Immature natural killer cell (primary cell): ENCODE results near the gene HOXA4. TPM values are rescaled to one million over a fixed set of nuclear protein-coding genes. Genes with fewer than 3 reads are reported as not detected.
A peak's percentile ranks its signal among the peaks of the same experiment; 100 is the strongest.

Source experiments
- DNase-seq, 3 donors: peaks; one replicate each; pipeline ENCODE4 v3.0.0; 2022; ENCODE audit warnings: mixed read lengths in 1 of 3
- H3K27ac Mint-ChIP-seq, 6 donors: one replicate each; pipeline ENCODE4 v1.8.0; 2020; ENCODE audit warnings: mixed read lengths in 6 of 6, mild to moderate bottlenecking in 5 of 6, inconsistent platforms in 4 of 6, moderate library complexity in 3 of 6
- H3K27me3 Mint-ChIP-seq, 3 donors: one replicate each; pipeline ENCODE4 v1.8.0; 2020 to 2021; ENCODE audit warnings: low read depth in 3 of 3, mild to moderate bottlenecking in 3 of 3, mixed read lengths in 3 of 3, moderate library complexity in 3 of 3, inconsistent platforms in 1 of 3
- H3K36me3 Mint-ChIP-seq, 3 donors: one replicate each; pipeline ENCODE4 v1.8.0; 2020; ENCODE audit warnings: mixed read lengths in 3 of 3, inconsistent platforms in 2 of 3, mild to moderate bottlenecking in 2 of 3
- H3K4me1 Mint-ChIP-seq, 2 donors: one replicate each; pipeline ENCODE4 v1.8.0; 2020; ENCODE audit warnings: inconsistent platforms in 2 of 2, mild to moderate bottlenecking in 2 of 2, mixed read lengths in 2 of 2, moderate library complexity in 1 of 2
- H3K4me3 Mint-ChIP-seq, 5 donors: one replicate each; pipeline ENCODE4 v1.8.0; 2020; ENCODE audit warnings: mild to moderate bottlenecking in 5 of 5, mixed read lengths in 5 of 5, inconsistent platforms in 3 of 5, moderate library complexity in 3 of 5
- H3K9me3 Mint-ChIP-seq, 6 donors: one replicate each; pipeline ENCODE4 v1.8.0; 2020; ENCODE audit warnings: mild to moderate bottlenecking in 6 of 6, mixed read lengths in 6 of 6, inconsistent platforms in 4 of 6, moderate library complexity in 3 of 6
- polyA plus RNA-seq, 3 donors: library from polyadenylated mRNA; unstranded; fragments of 300-500 nt; fragmentation: Illumina TruSeq; gene quantifications; one replicate each; pipeline ENCODE4 v1.2.3, GENCODE V29; 2021

Gene HOXA4
- polyA plus RNA-seq, 3 donors from 2014 or later: 0.51 to 1.2 TPM; not detected in 1

DNA sequence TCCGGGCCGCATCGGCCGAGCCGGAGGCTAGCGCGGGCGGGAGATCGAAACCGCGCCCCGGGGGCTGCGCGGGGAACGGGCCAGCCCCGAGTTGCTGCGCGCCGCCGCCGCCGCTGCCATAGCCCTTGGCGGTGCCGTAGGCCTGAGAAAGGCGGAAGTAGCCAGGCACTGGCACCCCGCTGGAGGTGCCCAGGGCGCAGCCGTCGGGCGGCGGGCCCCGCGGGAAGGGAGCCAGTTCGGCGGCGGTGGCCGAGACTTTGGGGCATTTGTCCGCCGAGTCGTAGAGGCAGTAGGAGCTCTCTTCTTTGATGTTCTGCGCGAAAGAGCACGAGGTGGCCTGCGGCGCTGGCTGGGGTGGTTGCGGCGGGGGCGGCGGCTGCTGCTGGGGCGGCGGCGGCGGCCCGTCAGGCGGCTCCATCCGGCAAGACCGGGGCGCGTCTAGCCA lies 43.0 kb upstream of the HOXA4 start:
- peaks cover 25 to 32% of the 10 kb centered on the region in 2 donors for H3K4me1 Mint-ChIP-seq
- H3K27me3 Mint-ChIP-seq: peaks cover 30 to 47% (median 32%) of the 10 kb centered on the region in 3 donors
- H3K9me3 Mint-ChIP-seq: no peaks in the 10 kb centered on the region
- peak; percentile 59 to 72 (median 70) for DNase-seq
- peak overlapping the region in 4 of 5 donors; percentile 51 to 78 (median 65) for H3K4me3 Mint-ChIP-seq
- peaks cover 3 to 4% (median 4%) of the 10 kb centered on the region in 3 donors for H3K36me3 Mint-ChIP-seq
- no peak overlapping the region for H3K27ac Mint-ChIP-seq

DNA sequence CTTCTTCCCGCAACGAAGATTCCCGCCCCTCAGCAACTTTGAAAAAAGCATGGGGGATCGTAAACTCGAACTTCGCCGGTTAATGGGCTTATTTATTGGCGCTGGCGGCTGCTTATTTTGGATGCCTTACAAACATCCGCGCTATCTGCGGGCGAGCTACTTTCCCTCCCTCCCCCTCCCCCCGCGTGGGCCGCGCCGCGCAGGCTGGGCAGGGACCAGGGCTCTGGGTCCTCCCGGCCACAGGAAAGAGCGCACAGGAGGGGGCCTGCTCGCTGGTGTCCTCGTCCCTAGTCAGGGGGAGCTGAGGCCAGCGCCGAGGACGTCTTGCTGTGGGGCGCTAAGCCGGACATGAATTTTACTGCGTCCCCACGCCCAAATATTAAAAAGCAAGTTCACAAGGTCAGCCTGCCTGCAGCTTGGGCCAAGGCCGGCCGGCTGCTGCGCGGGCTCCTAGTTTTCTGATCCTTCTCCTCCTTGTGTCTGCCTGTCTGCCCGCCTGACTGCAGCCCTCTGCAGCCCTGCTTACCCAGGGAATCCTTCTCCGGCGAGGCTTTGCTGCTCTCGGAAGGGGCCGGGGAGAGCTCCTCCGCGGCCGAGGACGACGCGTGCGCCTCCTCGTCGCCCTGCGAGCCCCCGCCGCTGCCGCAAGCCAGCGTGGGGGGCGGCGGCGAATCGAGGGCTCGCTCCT lies 42.4 kb upstream of the HOXA4 start:
- DNase-seq: no peak
- Mint-ChIP-seq H3K27me3 (peaks cover 35 to 52% (median 36%) of the 10 kb centered on the region in 3 donors), H3K36me3 (peaks cover 3 to 5% (median 4%) of the 10 kb centered on the region in 3 donors), H3K9me3 (no peaks in the 10 kb centered on the region), H3K4me3 (peak overlapping the region; percentile 77 to 80 (median 79)), H3K27ac (peak overlapping the region in 2 of 6 donors; percentile 11 to 50), H3K4me1 (peaks cover 29 to 38% of the 10 kb centered on the region in 2 donors)

GRCh38 chr7:27172315-27172774 lies 41.8 kb upstream of the HOXA4 start:
- Mint-ChIP-seq H3K4me3 (peak overlapping the region; percentile 77 to 80 (median 78)), H3K27ac (peak overlapping the region in 5 of 6 donors; percentile 11 to 85 (median 41)), H3K4me1 (peaks cover 29 to 44% of the 10 kb centered on the region in 2 donors), H3K9me3 (no peaks in the 10 kb centered on the region), H3K36me3 (peaks cover 3 to 5% (median 4%) of the 10 kb centered on the region in 3 donors), H3K27me3 (peaks cover 40 to 55% (median 42%) of the 10 kb centered on the region in 3 donors)
- DNase-seq: no peak

DNA sequence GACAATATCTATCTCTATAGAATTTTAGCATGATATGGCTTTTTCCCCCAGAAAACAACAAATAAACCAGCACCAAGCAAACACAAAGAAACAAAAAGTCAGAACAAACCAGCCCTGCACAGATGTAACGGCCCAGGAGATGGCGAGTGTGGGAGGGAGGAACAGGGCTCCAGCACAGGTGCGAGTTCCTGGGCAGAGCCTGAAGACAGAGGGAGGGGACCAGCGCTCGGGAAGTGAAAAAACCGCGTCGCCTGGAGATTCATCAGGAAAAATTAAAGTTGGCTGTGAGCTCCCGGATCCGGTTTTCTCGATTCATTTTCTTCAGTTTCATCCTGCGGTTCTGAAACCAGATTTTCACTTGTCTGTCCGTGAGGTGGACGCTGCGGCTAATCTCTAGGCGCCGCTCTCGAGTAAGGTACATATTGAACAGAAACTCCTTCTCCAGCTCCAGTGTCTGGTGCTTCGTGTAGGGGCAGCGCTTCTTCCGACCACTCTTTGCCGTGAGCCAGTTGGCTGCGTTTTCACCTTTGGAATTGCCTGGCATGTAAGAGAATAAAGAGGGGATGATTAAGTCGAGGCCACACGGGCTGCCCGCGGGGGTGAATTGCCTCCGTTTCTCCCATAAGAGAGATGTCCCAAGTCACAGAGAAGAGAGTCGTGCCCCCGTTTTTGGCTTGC lies 41.2 kb upstream of the HOXA4 start:
- Mint-ChIP-seq H3K36me3 (peaks cover 3 to 5% (median 4%) of the 10 kb centered on the region in 3 donors), H3K4me1 (peaks cover 32 to 45% of the 10 kb centered on the region in 2 donors), H3K4me3 (peak overlapping the region; percentile 77 to 80 (median 78)), H3K27me3 (peaks cover 43 to 59% (median 44%) of the 10 kb centered on the region in 3 donors), H3K27ac (peak overlapping the region; percentile 11 to 85 (median 44)), H3K9me3 (no peaks in the 10 kb centered on the region)
- DNase-seq: no peak

DNA sequence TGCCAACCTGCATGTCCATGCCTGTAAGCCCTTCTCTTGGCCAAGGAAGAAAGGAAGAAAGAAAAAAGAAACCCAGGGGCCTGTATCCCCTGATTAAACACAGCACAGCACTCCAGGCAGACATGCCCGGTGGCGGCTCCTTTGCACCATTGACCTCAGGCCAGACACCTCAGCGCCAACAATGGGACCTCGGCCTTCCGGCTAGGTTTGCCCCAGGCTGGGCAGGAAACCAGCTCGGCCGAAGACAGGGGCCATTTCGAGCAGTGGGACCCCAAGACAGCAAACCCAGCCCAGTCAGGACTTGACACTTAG lies 40.7 kb upstream of the HOXA4 start:
- peaks cover 32 to 45% of the 10 kb centered on the region in 2 donors for H3K4me1 Mint-ChIP-seq
- peaks cover 43 to 62% (median 47%) of the 10 kb centered on the region in 3 donors for H3K27me3 Mint-ChIP-seq
- H3K4me3 Mint-ChIP-seq: peak overlapping the region; percentile 13 to 80 (median 70)
- H3K9me3 Mint-ChIP-seq: no peaks in the 10 kb centered on the region
- peaks cover 3 to 5% (median 4%) of the 10 kb centered on the region in 3 donors for H3K36me3 Mint-ChIP-seq
- DNase-seq: peak in 1 of 3 donors; percentile 50
- H3K27ac Mint-ChIP-seq: peak overlapping the region in 5 of 6 donors; percentile 11 to 67 (median 28)

GRCh38 chr7:27170426-27171324 lies 40.1 kb upstream of the HOXA4 start:
- H3K4me1 Mint-ChIP-seq: peaks cover 36 to 50% of the 10 kb centered on the region in 2 donors
- no peak for DNase-seq
- H3K4me3 Mint-ChIP-seq: peak overlapping the region in 4 of 5 donors; percentile 43 to 80 (median 60)
- peak overlapping the region in 4 of 6 donors; percentile 24 to 67 (median 42) for H3K27ac Mint-ChIP-seq
- peaks cover 3 to 5% (median 4%) of the 10 kb centered on the region in 3 donors for H3K36me3 Mint-ChIP-seq
- H3K9me3 Mint-ChIP-seq: no peaks in the 10 kb centered on the region
- peaks cover 47 to 67% (median 51%) of the 10 kb centered on the region in 3 donors for H3K27me3 Mint-ChIP-seq

GRCh38 chr7:27169658-27170425 lies 39.3 kb upstream of the HOXA4 start:
- Mint-ChIP-seq H3K4me1 (peaks cover 40 to 55% of the 10 kb centered on the region in 2 donors), H3K4me3 (peak overlapping the region; percentile 9 to 74 (median 70)), H3K36me3 (peaks cover 3 to 5% (median 4%) of the 10 kb centered on the region in 3 donors), H3K27ac (peak overlapping the region in 3 of 6 donors; percentile 57 to 76 (median 72)), H3K27me3 (peaks cover 53 to 74% (median 56%) of the 10 kb centered on the region in 3 donors), H3K9me3 (no peaks in the 10 kb centered on the region)
- DNase-seq: no peak

DNA sequence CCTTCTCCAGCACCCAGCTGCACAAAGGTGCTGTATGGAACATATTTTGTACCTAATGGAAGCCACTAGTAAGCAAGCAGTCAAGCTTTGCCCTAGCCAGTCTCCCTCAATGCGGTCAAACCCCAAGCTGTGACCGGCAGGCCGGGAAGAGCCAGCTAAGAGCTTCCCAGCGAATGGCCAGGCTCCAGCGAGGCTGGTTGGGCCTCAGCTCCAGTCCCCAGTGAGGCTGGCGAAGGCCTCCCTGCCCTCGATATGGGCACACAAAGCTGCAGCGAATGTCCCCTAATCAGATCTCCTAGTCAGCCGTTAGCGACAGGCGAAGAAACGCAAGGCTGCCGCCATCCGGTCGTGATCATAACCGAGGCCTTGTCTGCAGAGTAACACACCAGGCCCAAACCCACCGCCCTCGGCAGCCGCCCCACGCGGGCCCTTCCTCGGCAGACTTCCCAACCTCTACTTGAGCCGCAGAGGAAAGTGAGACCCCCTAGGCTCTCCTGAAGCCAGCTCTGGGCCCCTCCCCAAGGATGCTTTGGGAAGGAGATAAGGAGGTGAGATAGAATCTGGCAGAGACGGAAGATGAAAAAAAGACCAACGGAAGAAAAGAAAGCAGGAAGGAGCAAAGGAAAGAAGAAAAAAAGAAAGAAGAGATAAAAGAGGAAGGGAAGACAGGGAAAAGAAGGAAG lies 37.8 kb upstream of the HOXA4 start:
- Mint-ChIP-seq H3K36me3 (peaks cover 3 to 5% (median 4%) of the 10 kb centered on the region in 3 donors), H3K27me3 (peaks cover 63 to 85% (median 66%) of the 10 kb centered on the region in 3 donors), H3K27ac (peak overlapping the region; percentile 29 to 90 (median 81)), H3K4me1 (peaks cover 46 to 70% of the 10 kb centered on the region in 2 donors), H3K4me3 (peak overlapping the region; percentile 49 to 80 (median 68)), H3K9me3 (peaks cover 0 to 2% (median 0%) of the 10 kb centered on the region in 6 donors)
- DNase-seq: peak in 1 of 3 donors; percentile 55

DNA sequence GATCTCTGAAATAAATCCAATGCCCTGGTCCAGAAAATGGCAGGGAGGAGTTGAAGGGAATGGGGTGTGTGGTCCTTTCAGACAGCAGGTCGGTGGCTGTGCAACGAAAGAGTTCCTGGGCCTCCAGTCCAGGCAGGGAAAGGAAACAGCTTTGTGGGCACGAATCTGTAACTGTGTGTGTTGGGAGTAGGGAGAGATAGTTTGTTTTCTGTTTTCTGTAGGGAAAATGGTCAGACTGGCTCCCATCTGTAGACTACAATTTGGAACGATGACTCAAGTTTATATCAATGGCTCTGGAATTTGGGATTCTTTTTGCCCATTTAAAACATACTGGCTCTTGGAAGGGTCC lies 37.3 kb upstream of the HOXA4 start:
- H3K27me3 Mint-ChIP-seq: peaks cover 63 to 85% (median 69%) of the 10 kb centered on the region in 3 donors
- no peak for DNase-seq
- H3K4me3 Mint-ChIP-seq: peak overlapping the region; percentile 21 to 80 (median 51)

GRCh38 chr7:27166531-27167505 lies 36.3 kb upstream of the HOXA4 start:
- Mint-ChIP-seq H3K9me3 (peaks cover 0 to 2% (median 0%) of the 10 kb centered on the region in 6 donors), H3K27ac (peak overlapping the region in 2 of 6 donors; percentile 29 to 40), H3K27me3 (peaks cover 59 to 82% (median 67%) of the 10 kb centered on the region in 3 donors), H3K4me1 (peaks cover 39 to 67% of the 10 kb centered on the region in 2 donors), H3K4me3 (peak overlapping the region; percentile 44 to 89 (median 69)), H3K36me3 (peaks cover 3 to 5% (median 4%) of the 10 kb centered on the region in 3 donors)
- no peak for DNase-seq

More for the DNA sequence above, 37.3 kb upstream of the HOXA4 start:
- Mint-ChIP-seq H3K9me3 (peaks cover 0 to 2% (median 0%) of the 10 kb centered on the region in 6 donors), H3K27ac (peak overlapping the region in 5 of 6 donors; percentile 32 to 90 (median 84)), H3K4me1 (peaks cover 46 to 72% of the 10 kb centered on the region in 2 donors), H3K36me3 (peaks cover 3 to 5% (median 4%) of the 10 kb centered on the region in 3 donors)

DNA sequence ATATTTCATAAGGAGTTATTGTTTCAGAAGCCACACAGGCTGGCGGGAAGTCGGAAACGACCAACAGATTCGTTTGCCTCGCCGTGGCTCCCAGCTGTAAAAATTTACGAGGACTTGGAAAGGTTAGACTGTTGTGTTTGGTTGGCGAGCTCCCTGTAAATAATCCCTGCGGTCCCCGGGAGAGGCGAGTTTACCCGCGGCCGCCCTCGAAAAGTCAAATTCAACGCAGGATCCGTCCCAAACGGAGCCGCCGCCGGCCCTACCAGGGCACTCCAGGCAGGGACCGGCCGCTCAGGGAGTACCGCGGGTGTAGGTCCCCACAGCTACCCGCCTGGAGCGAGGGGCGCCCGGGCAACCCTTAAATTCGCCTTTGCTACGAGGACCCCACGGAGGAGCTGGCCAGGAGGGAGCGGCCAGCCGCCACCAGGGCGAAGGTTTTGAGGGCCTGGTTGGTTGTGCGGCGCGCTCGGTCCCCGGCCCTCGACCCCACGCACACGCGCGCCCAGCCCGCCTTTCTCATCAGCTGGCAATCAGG lies 35.5 kb upstream of the HOXA4 start:
- peaks cover 54 to 77% (median 64%) of the 10 kb centered on the region in 3 donors for H3K27me3 Mint-ChIP-seq
- peaks cover 0 to 5% (median 3%) of the 10 kb centered on the region in 3 donors for H3K36me3 Mint-ChIP-seq
- peaks cover 35 to 62% of the 10 kb centered on the region in 2 donors for H3K4me1 Mint-ChIP-seq
- peak overlapping the region; percentile 74 to 95 (median 89) for H3K4me3 Mint-ChIP-seq
- H3K27ac Mint-ChIP-seq: peak overlapping the region in 4 of 6 donors; percentile 44 to 75 (median 60)
- no peak for DNase-seq
- peaks cover 0 to 2% (median 0%) of the 10 kb centered on the region in 6 donors for H3K9me3 Mint-ChIP-seq
